CD4-positive, alpha-beta T cell (primary cell): ENCODE data around the gene UNC93A. TPM values are rescaled to one million over a fixed set of nuclear protein-coding genes. Genes with fewer than 3 reads are reported as not detected.
"Not testable (repeated sequence)": the region's sequence is repeated elsewhere in the genome, so short reads cannot be mapped to it uniquely, and the experiment has no call there.

Experiments
- ATAC-seq: fragments of 200-7000 bp; cut with Tn5 transposase; one replicate; pipeline ENCODE4 v1.10.0; 2022; ENCODE audit warnings: mild to moderate bottlenecking; ENCODE audit not compliant: poor library complexity
- CTCF ChIA-PET: fragments of 350-600 bp; sonication (Branson Sonifier 250); formaldehyde crosslinking; loops from one replicate; lab custom pipeline; 2021; ENCODE audit warnings: antibody characterized with exemption, inconsistent platforms; lab: Charles Lee
- POLR2A ChIA-PET: fragments of 350-600 bp; sonication (Branson Sonifier 250); formaldehyde crosslinking; loops from one replicate; lab custom pipeline; 2021; ENCODE audit warnings: antibody characterized with exemption, inconsistent platforms; lab: Charles Lee
- DNase-seq, 14 experiments: peaks; one replicate each; pipeline ENCODE4 v3.0.0-alpha.2; 2013 to 2020; ENCODE audit warnings: mixed read lengths in 2 of 14
- H3K27ac ChIP-seq, 2 donors: one replicate each; pipeline versions ENCODE4 v1.5.1 to v1.7.0; 2013; ENCODE audit warnings: low read length in 2 of 2, low read depth in 1 of 2, mild to moderate bottlenecking in 1 of 2
- H3K27me3 ChIP-seq, 2 experiments: 1 replicate in 1 of 2; 2 replicates in 1 of 2; pipeline versions ENCODE4 v1.6.1 to v1.7.0; 2013; ENCODE audit warnings: low read length in 2 of 2, control low read depth in 1 of 2, mild to moderate bottlenecking in 1 of 2, moderate library complexity in 1 of 2; ENCODE audit not compliant: insufficient read depth in 2 of 2, control insufficient read depth in 1 of 2
- H3K36me3 ChIP-seq: one replicate; pipeline ENCODE4 v1.6.1; 2013; ENCODE audit warnings: low read length, control low read depth; ENCODE audit not compliant: insufficient read depth
- H3K4me1 ChIP-seq: one replicate; pipeline ENCODE4 v1.6.1; 2013; ENCODE audit warnings: low read length, control low read depth; ENCODE audit not compliant: insufficient read depth
- H3K4me3 ChIP-seq: one replicate; pipeline ENCODE4 v1.5.1; 2013; ENCODE audit warnings: mild to moderate bottlenecking, low read length, moderate library complexity
- H3K9me3 ChIP-seq, 2 experiments: 1 replicate in 1 of 2; 2 replicates in 1 of 2; pipeline versions ENCODE4 v1.6.1 to v1.7.0; 2013; ENCODE audit warnings: low read length in 2 of 2, mild to moderate bottlenecking in 2 of 2, control low read depth in 1 of 2, moderate library complexity in 1 of 2; ENCODE audit not compliant: control insufficient read depth in 1 of 2, insufficient read depth in 1 of 2
- H3K27ac Mint-ChIP-seq: one replicate; pipeline ENCODE4 v1.8.0; 2020; ENCODE audit warnings: mixed read lengths
- H3K27me3 Mint-ChIP-seq: one replicate; pipeline ENCODE4 v1.8.0; 2021; ENCODE audit warnings: mixed read lengths
- H3K36me3 Mint-ChIP-seq: one replicate; pipeline ENCODE4 v1.8.0; 2021; ENCODE audit warnings: low read depth, mixed read lengths
- H3K4me1 Mint-ChIP-seq: one replicate; pipeline ENCODE4 v1.8.0; 2021; ENCODE audit warnings: low read depth, mixed read lengths
- H3K4me3 Mint-ChIP-seq: one replicate; pipeline ENCODE4 v1.8.0; 2020; ENCODE audit warnings: mild to moderate bottlenecking, mixed read lengths
- H3K9me3 Mint-ChIP-seq: one replicate; pipeline ENCODE4 v1.8.0; 2020; ENCODE audit warnings: mixed read lengths
- intact Hi-C, 2 experiments: fragments of 100-400 bp; cut with DNase I in 1 of 2; cut with micrococcal nuclease in 1 of 2; formaldehyde crosslinking; loops; one replicate each; pipeline versions ENCODE4 v1.15.1 to v1.9.0; 2023 to 2025; cut with DNase I, micrococcal nuclease
- total RNA-seq, 174 experiments: library from RNA in 2 of 174; stranded (reverse) in 2 of 174; gene quantifications; one replicate each; pipeline ENCODE4 v1.2.3 and lab custom pipeline; 2021 to 2026
- TF ChIP-seq, protein P1 (sequence below): fragments of 200-600 bp; IDR thresholded peaks from one replicate; pipeline ENCODE4 v1.8.0; 2022; ENCODE audit warnings: antibody characterized with exemption, mild to moderate bottlenecking

The UNC93A gene
- total RNA-seq, 2 experiments from 2014 or later, result not detected

DNA sequence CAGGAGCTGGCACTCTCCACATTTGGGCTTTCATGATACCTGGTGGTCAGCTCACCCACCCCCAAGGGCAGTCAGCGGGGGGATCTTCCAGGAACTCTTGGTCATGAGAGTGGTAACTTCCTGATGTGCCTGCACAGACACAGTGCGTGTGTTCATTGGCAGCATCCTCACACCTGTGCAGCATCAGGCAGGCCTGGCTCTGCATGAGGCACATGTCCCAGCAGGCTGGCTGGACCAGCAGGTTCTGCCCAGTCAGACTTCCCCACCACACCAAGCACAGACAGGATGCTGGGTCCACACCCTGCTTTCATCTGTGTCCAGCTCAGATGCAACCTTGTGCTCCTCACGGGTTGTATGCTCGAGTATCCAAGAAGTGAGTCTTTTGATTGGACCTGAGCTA, 15.7 kb upstream of the UNC93A start:
- ChIA-PET CTCF (no interaction called here), POLR2A (no interaction called here)
- intact Hi-C loops, result no loop called here

DNA sequence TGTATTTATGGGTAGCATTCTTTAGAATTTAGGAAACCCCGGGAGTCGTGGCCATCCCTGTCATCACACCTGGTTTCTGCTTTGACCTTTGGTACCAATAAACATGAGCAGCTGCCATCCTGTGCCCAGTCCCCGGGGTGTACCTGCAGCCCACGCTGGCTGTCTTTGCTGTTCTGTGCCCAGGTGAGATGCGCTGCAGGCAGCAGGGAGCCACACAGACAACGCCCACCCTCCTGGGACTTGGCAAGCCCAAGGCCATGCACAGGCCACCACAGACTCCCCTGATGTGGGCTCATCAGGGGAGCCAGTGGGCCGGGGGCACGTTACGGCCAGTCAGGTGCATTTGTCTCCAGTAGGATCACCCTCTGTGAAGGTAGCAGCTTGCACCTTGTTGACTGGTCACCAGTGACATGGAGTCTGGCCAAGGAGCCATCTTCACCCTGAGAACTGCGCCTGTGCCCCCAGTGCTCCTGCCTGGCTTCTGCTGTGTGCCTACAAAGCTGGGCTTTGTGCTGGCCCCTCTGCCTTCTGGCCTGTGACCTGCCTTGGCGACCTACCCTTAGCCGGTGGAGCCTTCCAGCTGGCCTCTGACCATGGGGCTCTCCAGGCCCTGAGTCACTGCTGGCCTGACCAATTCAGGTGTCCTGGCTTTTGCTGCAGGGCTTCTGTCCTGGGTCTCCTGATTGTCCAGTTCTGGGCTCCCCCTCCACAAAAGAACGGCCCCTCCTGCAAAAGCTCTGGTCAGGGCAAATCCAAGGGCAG, 14.2 kb upstream of the UNC93A start:
- ATAC-seq, result no peak
- H3K9me3 ChIP-seq, result no peaks in the 10 kb centered on the region
- Mint-ChIP-seq H3K4me1 (no peaks in the 10 kb centered on the region), H3K27ac (no peak overlapping the region), H3K4me3 (no peak overlapping the region), H3K27me3 (peaks cover 10% of the 10 kb centered on the region), H3K9me3 (no peaks in the 10 kb centered on the region), H3K36me3 (no peaks in the 10 kb centered on the region)
- peaks cover 0 to 3% of the 10 kb centered on the region in 2 experiments for H3K27me3 ChIP-seq
- TF ChIP-seq, protein P1, sequence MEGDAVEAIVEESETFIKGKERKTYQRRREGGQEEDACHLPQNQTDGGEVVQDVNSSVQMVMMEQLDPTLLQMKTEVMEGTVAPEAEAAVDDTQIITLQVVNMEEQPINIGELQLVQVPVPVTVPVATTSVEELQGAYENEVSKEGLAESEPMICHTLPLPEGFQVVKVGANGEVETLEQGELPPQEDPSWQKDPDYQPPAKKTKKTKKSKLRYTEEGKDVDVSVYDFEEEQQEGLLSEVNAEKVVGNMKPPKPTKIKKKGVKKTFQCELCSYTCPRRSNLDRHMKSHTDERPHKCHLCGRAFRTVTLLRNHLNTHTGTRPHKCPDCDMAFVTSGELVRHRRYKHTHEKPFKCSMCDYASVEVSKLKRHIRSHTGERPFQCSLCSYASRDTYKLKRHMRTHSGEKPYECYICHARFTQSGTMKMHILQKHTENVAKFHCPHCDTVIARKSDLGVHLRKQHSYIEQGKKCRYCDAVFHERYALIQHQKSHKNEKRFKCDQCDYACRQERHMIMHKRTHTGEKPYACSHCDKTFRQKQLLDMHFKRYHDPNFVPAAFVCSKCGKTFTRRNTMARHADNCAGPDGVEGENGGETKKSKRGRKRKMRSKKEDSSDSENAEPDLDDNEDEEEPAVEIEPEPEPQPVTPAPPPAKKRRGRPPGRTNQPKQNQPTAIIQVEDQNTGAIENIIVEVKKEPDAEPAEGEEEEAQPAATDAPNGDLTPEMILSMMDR, result no peak
- no peaks in the 10 kb centered on the region for H3K36me3 ChIP-seq
- POLR2A ChIA-PET, result no interaction called here
- no peaks in the 10 kb centered on the region for H3K4me1 ChIP-seq
- CTCF ChIA-PET, result no interaction called here
- no peak for DNase-seq
- no peak overlapping the region for H3K27ac ChIP-seq
- intact Hi-C loops, result no loop called here
- H3K4me3 ChIP-seq, result no peak overlapping the region

More for the DNA sequence above, 15.7 kb upstream of the UNC93A start:
- Histone ChIP-seq H3K36me3 (no peaks in the 10 kb centered on the region), H3K27me3 (peaks cover 0 to 3% of the 10 kb centered on the region in 2 experiments), H3K27ac (no peak overlapping the region), H3K9me3 (no peaks in the 10 kb centered on the region), H3K4me3 (no peak overlapping the region), H3K4me1 (no peaks in the 10 kb centered on the region)
- TF ChIP-seq, protein P1, result no peak
- Mint-ChIP-seq H3K4me3 (no peak overlapping the region), H3K36me3 (no peaks in the 10 kb centered on the region), H3K9me3 (no peaks in the 10 kb centered on the region), H3K27me3 (peaks cover 10% of the 10 kb centered on the region), H3K4me1 (no peaks in the 10 kb centered on the region), H3K27ac (no peak overlapping the region)
- DNase-seq, result no peak
- ATAC-seq, result no peak

GRCh38 chr6:167278173-167278940, 12.8 kb upstream of the UNC93A start:
- CTCF ChIA-PET, H3K27ac Mint-ChIP-seq, DNase-seq, H3K4me3 Mint-ChIP-seq, H3K36me3 Mint-ChIP-seq, H3K9me3 ChIP-seq, H3K27ac ChIP-seq, H3K4me1 ChIP-seq, H3K36me3 ChIP-seq, intact Hi-C loops, H3K27me3 ChIP-seq, ATAC-seq, POLR2A ChIA-PET, H3K4me3 ChIP-seq, H3K9me3 Mint-ChIP-seq, H3K4me1 Mint-ChIP-seq: not testable (repeated sequence)
- peaks cover 10% of the 10 kb centered on the region for H3K27me3 Mint-ChIP-seq
